K562 (cell line): Measurements from ENCODE around the gene ATL3.

Experiments used
- CTCF ChIP-seq, 3 experiments: IDR thresholded peaks in 2 of 3; conservative IDR thresholded peaks in 1 of 3; 2 replicates each; pipeline ENCODE4 v1.5.1; 2011 to 2012; ENCODE audit warnings: low read length in 3 of 3, mild to moderate bottlenecking in 3 of 3, control low read depth in 2 of 3, improper control_type of control experiment in 1 of 3, inconsistent platforms in 1 of 3, low read depth in 1 of 3, mixed read lengths in 1 of 3, moderate library complexity in 1 of 3; ENCODE audit not compliant: insufficient read depth in 2 of 3
- E2F1 ChIP-seq: sonication (generic); formaldehyde crosslinking; IDR thresholded peaks from 2 replicates; pipeline ENCODE4 v1.8.1; 2023; ENCODE audit warnings: mild to moderate bottlenecking, missing genetic modification reagents, moderate library complexity
- ELF2 ChIP-seq: fragments of 250-450 bp; sonication (Bioruptor Pico); IDR thresholded peaks from 2 replicates; pipeline ENCODE4 v1.5.0; 2021; ENCODE audit warnings: mild to moderate bottlenecking
- KAT7 ChIP-seq: sonication (generic); formaldehyde crosslinking; IDR thresholded peaks from 2 replicates; pipeline ENCODE4 v1.8.0; 2022; ENCODE audit warnings: missing genetic modification reagents, mild to moderate bottlenecking, borderline replicate concordance
- MAFK ChIP-seq: IDR thresholded peaks from 2 replicates; pipeline ENCODE4 v1.6.1; 2011; ENCODE audit warnings: low read length, improper control_type of control experiment
- PHB ChIP-seq: fragments of 250-450 bp; sonication (Bioruptor Pico); IDR thresholded peaks from 2 replicates; pipeline ENCODE4 v1.5.0; 2021
- RAD21 ChIP-seq, 2 experiments: fragments of 250-450 bp in 1 of 2; fragments of 450-650 bp in 1 of 2; sonication (Bioruptor Pico) in 1 of 2; formaldehyde crosslinking in 1 of 2; IDR thresholded peaks in 1 of 2; conservative IDR thresholded peaks in 1 of 2; 2 replicates each; pipeline versions ENCODE4 v1.4.0 to v1.8.0; 2020 to 2022; ENCODE audit warnings: mild to moderate bottlenecking in 2 of 2, moderate library complexity in 1 of 2
- RFX5 ChIP-seq: IDR thresholded peaks from 2 replicates; pipeline ENCODE4 v1.6.1; 2011; ENCODE audit warnings: low read depth, mild to moderate bottlenecking, improper control_type of control experiment, low read length
- TOE1 ChIP-seq, 2 experiments: fragments of 450-650 bp in 1 of 2; sonication (generic) in 1 of 2; formaldehyde crosslinking in 1 of 2; IDR thresholded peaks; 2 replicates each; pipeline versions ENCODE4 v1.7.1 to v1.8.0; 2016 to 2022; ENCODE audit warnings: borderline replicate concordance in 2 of 2, mild to moderate bottlenecking in 2 of 2, antibody characterized with exemption in 1 of 2, inconsistent platforms in 1 of 2, low read depth in 1 of 2, missing genetic modification reagents in 1 of 2, moderate library complexity in 1 of 2

GRCh38 chr11:63710476-63711217 is 39.5 kb upstream of the ATL3 start:
- TF ChIP-seq KAT7 (CRISPR knock-in tag) = no peak
- no peak for TF ChIP-seq E2F1 (CRISPR knock-in tag)
- TF ChIP-seq ELF2 (CRISPR knock-in tag) = no peak
- no peak for TF ChIP-seq TOE1 (IDR thresholded peaks at IDR 0.05; ENCODE audit: borderline replicate concordance)
- no peak for TF ChIP-seq TOE1 (CRISPR knock-in tag; IDR thresholded peaks at IDR 0.05; ENCODE audit: borderline replicate concordance, low read depth)
- TF ChIP-seq MAFK = no peak
- no peak for TF ChIP-seq PHB (CRISPR knock-in tag)
- TF ChIP-seq RFX5 = no peak
- peak; percentile 25 to 66 (median 58); a peak in 4 of 6 replicates for TF ChIP-seq CTCF (IDR thresholded peaks at IDR 0.05 in 2 of 3, conservative IDR thresholded peaks at IDR 0.05 in 1 of 3; ENCODE audit: insufficient read depth in 2 of 3, low read depth in 1 of 3, low read length in 3 of 3)
- peak; percentile 48 to 74 for TF ChIP-seq RAD21 (CRISPR knock-in tag; conservative IDR thresholded peaks at IDR 0.05 in 1 of 2, IDR thresholded peaks at IDR 0.05 in 1 of 2)
